ENCODE results near the gene TSC22D3.

DNA sequence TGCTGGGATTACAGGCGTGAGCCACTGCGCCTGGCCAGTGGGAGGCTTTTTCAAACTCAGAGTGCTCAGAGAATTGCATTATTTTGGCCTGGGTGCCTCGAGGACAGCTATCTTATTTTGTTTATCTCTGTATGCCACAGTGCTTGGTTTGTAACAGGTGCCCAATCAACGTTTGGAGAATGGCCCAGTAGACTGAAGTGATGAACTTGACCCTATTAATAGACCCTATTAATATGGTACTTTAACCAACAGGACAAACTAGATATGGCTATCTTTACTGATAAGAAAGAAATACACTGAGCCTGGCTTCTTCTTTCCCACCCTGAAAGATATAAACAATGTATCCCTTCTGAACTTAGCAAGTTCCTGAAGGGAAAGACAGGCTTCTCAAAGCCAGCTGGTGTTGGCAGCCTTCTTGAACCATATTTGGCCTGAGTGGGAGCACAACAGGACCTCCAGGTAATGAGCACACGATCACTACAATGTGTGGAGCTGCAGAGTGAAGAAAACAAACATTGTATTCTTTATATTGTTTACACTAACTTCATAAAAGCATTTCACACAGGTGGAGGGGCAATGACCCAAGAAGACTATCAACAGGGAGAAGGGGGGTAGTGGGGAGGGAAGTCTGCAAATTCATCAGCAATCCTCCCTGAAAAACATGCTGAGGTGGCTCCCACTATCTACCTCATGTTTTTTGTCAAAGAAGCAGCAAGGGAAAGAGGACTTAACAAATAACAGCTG is 105.5 kb downstream of the TSC22D3 start:
- TF ChIP-seq, protein P1, sequence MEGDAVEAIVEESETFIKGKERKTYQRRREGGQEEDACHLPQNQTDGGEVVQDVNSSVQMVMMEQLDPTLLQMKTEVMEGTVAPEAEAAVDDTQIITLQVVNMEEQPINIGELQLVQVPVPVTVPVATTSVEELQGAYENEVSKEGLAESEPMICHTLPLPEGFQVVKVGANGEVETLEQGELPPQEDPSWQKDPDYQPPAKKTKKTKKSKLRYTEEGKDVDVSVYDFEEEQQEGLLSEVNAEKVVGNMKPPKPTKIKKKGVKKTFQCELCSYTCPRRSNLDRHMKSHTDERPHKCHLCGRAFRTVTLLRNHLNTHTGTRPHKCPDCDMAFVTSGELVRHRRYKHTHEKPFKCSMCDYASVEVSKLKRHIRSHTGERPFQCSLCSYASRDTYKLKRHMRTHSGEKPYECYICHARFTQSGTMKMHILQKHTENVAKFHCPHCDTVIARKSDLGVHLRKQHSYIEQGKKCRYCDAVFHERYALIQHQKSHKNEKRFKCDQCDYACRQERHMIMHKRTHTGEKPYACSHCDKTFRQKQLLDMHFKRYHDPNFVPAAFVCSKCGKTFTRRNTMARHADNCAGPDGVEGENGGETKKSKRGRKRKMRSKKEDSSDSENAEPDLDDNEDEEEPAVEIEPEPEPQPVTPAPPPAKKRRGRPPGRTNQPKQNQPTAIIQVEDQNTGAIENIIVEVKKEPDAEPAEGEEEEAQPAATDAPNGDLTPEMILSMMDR (IDR thresholded peaks at IDR 0.05) = no peak
- no peak for TF ChIP-seq POLR2A (IDR thresholded peaks at IDR 0.05)

Data from uterus (tissue), 2 donors.